Small intestine (tissue), 7 donors: ENCODE results near the gene TNFRSF12A. TPM values are rescaled to one million over a fixed set of nuclear protein-coding genes. Genes with fewer than 3 reads are reported as not detected.
"Not testable (repeated sequence)": the region's sequence is repeated elsewhere in the genome, so short reads cannot be mapped to it uniquely, and the experiment has no call there.

ENCODE experiments used
- DNase-seq, 2 donors: peaks; one replicate each; pipeline versions ENCODE4 v3.0.0 to v3.0.0-alpha.2; 2013
- FAIRE-seq: peaks from 2 replicates; lab custom pipeline; 2012; peaks lifted over from hg19 to GRCh38; lab: Jason Lieb, UNC
- H3K27ac ChIP-seq, 3 donors: one replicate each; pipeline ENCODE4 v1.5.1; 2013; ENCODE audit warnings: low read length in 2 of 3, mild to moderate bottlenecking in 2 of 3, control low read depth in 1 of 3, inconsistent platforms in 1 of 3, low read depth in 1 of 3, moderate library complexity in 1 of 3
- H3K27me3 ChIP-seq, 3 donors: one replicate each; pipeline ENCODE4 v1.6.1; 2013; ENCODE audit warnings: low read length in 3 of 3, inconsistent platforms in 1 of 3; ENCODE audit not compliant: control insufficient read depth in 3 of 3, insufficient read depth in 3 of 3
- H3K36me3 ChIP-seq, 3 donors: one replicate each; pipeline ENCODE4 v1.6.1; 2013; ENCODE audit warnings: low read length in 3 of 3, inconsistent platforms in 1 of 3, low read depth in 1 of 3, mild to moderate bottlenecking in 1 of 3, moderate library complexity in 1 of 3; ENCODE audit not compliant: control insufficient read depth in 3 of 3, insufficient read depth in 2 of 3
- H3K4me1 ChIP-seq, 3 donors: one replicate each; pipeline ENCODE4 v1.6.1; 2013; ENCODE audit warnings: low read length in 2 of 3, inconsistent platforms in 1 of 3, low read depth in 1 of 3, mild to moderate bottlenecking in 1 of 3, moderate library complexity in 1 of 3; ENCODE audit not compliant: control insufficient read depth in 3 of 3, insufficient read depth in 2 of 3
- H3K4me3 ChIP-seq, 3 donors: one replicate each; pipeline ENCODE4 v1.5.1; 2013; ENCODE audit warnings: low read length in 3 of 3, control low read depth in 1 of 3, inconsistent platforms in 1 of 3, low read depth in 1 of 3, mild to moderate bottlenecking in 1 of 3, moderate library complexity in 1 of 3
- H3K9me3 ChIP-seq, 2 donors: one replicate each; pipeline ENCODE4 v1.6.1; 2013; ENCODE audit warnings: low read depth in 1 of 2, low read length in 1 of 2; ENCODE audit not compliant: control insufficient read depth in 2 of 2, insufficient read depth in 1 of 2
- WGBS, 3 donors: extraction: QIAGEN DNeasy Blood & Tissue Kit; methylation state at CpG; one replicate each; pipeline ENCODE4 v1.1.7; 2013; 5-methylcytosine and 5-hydroxymethylcytosine counted together
- polyA plus RNA-seq, 4 donors: library from polyadenylated mRNA; stranded (reverse) in 3 of 4; unstranded in 1 of 4; fragments of 200-250 nt in 3 of 4; fragments of 120-200 nt in 1 of 4; gene quantifications; one replicate each; pipeline versions ENCODE4 v1.2.1 to v1.2.3, GENCODE V29; 2013
- donor health status: healthy with polysubstance abuse.
- donor health status: control.
- donor health status: control.
- donor health status: Bipolar disorder and iron deficiency.
- donor health status: healthy.

The TNFRSF12A gene
- polyA plus RNA-seq, 4 donors: 27.4 to 259 (median 80.2) TPM

DNA sequence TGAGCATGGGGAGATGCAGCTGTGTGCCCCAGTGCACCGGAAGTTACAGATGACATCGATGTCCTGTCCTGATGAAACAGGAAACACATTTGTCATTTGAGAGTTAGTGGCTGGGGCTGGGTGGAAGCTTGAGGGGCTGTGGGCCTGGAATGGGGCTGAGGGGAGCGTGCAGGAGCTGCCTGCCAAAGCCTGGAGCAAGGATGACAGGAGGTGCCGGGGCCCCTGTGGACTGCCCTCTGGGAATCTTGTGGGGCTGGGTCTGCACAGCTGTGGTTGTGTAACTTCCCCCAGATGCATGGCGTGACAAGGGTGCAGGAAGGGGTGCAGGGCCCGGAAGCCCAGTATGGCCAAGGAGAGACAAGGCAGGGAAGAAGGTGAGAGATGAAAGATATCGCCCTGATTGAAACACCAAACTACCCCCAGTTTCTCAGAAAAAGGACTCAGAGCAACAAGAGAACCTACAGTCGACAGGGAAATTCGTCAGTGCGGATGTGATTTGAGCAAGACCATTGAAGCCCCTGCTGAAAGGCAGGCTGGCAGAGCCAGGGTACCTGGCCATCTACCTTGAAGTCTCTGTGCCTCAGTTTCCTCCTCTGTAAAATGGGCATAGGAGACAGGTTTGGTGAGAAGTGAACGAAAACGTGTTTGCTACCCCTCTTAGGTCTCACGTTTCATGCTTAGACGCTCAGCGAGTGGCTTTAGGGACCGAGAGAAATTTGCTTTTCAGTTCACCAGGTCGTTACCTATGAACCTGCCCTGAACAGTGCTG lies 35.0 kb downstream of the TNFRSF12A start:
- H3K4me3 ChIP-seq: no peak overlapping the region
- no peak for FAIRE-seq
- peaks cover 0 to 14% (median 0%) of the 10 kb centered on the region in 3 donors for H3K36me3 ChIP-seq
- no peak for DNase-seq
- H3K4me1 ChIP-seq: peaks cover 4 to 11% (median 4%) of the 10 kb centered on the region in 3 donors
- H3K27ac ChIP-seq: peak overlapping the region in 1 of 3 donors; percentile 3
- no peaks in the 10 kb centered on the region for H3K9me3 ChIP-seq
- H3K27me3 ChIP-seq: peaks cover 0 to 15% (median 0%) of the 10 kb centered on the region in 3 donors
- whole genome bisulfite sequencing, 3 donors: 72 to 82% (median 76%) methylated on average over 17 of the region's 17 CpGs

- Histone ChIP-seq H3K4me1 (peaks cover 4 to 13% (median 4%) of the 10 kb centered on the region in 3 donors), H3K36me3 (peaks cover 0 to 14% (median 0%) of the 10 kb centered on the region in 3 donors)
- WGBS, 3 donors: 61 to 73% (median 73%) methylated on average over 9 of the region's 9 CpGs
- not testable (repeated sequence) for DNase-seq, H3K27ac ChIP-seq, FAIRE-seq, H3K27me3 ChIP-seq, H3K4me3 ChIP-seq, H3K9me3 ChIP-seq
Measured at GRCh38 chr16:3055734-3056115, 35.6 kb downstream of the TNFRSF12A start.

DNA sequence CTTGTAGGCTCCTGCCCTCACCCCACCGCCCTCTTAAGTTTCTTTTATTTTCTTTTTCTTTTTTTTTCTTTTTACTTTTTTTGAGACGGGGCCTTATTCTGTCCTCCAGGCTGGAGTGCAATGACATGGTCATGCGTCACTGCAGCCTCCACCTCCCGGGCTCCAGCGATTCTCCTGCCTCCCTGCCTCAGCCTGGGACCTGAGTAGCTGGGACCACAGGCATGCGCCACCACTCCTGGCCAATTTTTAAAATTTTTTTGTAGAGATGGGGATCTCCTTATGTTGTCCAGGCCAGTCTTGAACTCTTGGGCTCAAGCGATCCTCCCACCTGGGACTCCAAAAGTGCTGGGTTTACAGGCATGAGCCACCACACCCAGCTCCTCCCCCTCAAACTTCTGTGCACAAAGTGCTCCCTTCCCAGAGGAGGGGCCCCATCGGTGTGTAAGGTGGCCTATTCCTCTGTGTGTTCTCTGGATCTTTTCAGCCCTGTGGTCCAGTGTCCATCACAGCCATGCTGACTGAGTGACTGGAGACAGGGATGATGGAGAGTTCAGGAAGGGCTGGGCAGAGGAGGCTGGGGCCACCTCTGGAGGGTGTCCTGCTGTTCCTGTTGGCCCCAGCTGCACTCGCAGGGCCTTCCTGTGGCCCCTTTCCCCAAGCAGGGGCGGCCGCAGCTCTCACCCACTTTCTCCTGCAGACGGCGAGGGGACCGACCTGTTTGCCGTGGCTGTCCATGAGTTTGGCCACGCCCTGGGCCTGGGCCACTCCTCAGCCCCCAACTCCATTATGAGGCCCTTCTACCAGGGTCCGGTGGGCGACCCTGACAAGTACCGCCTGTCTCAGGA lies 36.4 kb downstream of the TNFRSF12A start:
- FAIRE-seq: no peak
- Histone ChIP-seq H3K27me3 (peaks cover 0 to under 1% (median 0%) of the 10 kb centered on the region in 3 donors), H3K4me1 (peaks cover 4 to 13% (median 4%) of the 10 kb centered on the region in 3 donors), H3K36me3 (peaks cover 0 to 14% (median 0%) of the 10 kb centered on the region in 3 donors), H3K9me3 (no peaks in the 10 kb centered on the region), H3K27ac (no peak overlapping the region), H3K4me3 (no peak overlapping the region)
- DNase-seq: no peak
- WGBS, 3 donors: 79 to 90% (median 89%) methylated on average over 17 to 19 of the region's 19 CpGs

GRCh38 chr16:3057181-3058138 lies 37.3 kb downstream of the TNFRSF12A start:
- Histone ChIP-seq H3K9me3 (no peaks in the 10 kb centered on the region), H3K27ac (no peak overlapping the region), H3K4me1 (peaks cover 4 to 13% (median 4%) of the 10 kb centered on the region in 3 donors), H3K36me3 (peaks cover 0 to 14% (median 0%) of the 10 kb centered on the region in 3 donors), H3K27me3 (no peaks in the 10 kb centered on the region), H3K4me3 (peak overlapping the region in 2 of 3 donors; percentile 90 to 94)
- FAIRE-seq (no peak), DNase-seq (no peak)
- WGBS, 3 donors: 83 to 88% (median 88%) methylated on average over 20 to 22 of the region's 22 CpGs

DNA sequence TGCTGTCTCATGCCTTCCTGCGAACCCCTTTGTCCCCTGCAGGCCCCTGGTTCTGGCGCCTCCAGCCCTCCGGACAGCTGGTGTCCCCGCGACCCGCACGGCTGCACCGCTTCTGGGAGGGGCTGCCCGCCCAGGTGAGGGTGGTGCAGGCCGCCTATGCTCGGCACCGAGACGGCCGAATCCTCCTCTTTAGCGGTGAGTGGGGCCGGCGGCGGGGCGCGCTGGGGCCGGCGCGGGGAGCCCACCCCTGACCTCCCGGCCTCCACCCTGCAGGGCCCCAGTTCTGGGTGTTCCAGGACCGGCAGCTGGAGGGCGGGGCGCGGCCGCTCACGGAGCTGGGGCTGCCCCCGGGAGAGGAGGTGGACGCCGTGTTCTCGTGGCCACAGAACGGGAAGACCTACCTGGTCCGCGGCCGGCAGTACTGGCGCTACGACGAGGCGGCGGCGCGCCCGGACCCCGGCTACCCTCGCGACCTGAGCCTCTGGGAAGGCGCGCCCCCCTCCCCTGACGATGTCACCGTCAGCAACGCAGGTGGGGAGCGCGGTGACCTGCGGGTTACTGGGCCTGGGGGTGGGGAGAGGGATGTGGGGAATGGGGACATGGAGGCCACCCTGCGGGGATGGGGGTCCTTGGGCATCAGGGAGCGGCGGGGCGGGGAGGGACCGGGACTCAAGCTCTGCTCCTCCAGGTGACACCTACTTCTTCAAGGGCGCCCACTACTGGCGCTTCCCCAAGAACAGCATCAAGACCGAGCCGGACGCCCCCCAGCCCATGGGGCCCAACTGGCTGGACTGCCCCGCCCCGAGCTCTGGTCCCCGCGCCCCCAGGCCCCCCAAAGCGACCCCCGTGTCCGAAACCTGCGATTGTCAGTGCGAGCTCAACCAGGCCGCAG lies 38.2 kb downstream of the TNFRSF12A start:
- Histone ChIP-seq H3K27me3 (no peaks in the 10 kb centered on the region), H3K27ac (peak overlapping the region; percentile 52 to 81 (median 77)), H3K9me3 (no peaks in the 10 kb centered on the region), H3K4me1 (peaks cover 4 to 16% (median 4%) of the 10 kb centered on the region in 3 donors), H3K4me3 (peak overlapping the region; percentile 88 to 94 (median 90)), H3K36me3 (peaks cover 0 to 14% (median 0%) of the 10 kb centered on the region in 3 donors)
- peak; percentile 65 to 80 for DNase-seq
- no peak for FAIRE-seq
- 2 to 5% (median 3%) methylated on average over 44 to 77 of the region's 77 CpGs for WGBS, 3 donors

DNA sequence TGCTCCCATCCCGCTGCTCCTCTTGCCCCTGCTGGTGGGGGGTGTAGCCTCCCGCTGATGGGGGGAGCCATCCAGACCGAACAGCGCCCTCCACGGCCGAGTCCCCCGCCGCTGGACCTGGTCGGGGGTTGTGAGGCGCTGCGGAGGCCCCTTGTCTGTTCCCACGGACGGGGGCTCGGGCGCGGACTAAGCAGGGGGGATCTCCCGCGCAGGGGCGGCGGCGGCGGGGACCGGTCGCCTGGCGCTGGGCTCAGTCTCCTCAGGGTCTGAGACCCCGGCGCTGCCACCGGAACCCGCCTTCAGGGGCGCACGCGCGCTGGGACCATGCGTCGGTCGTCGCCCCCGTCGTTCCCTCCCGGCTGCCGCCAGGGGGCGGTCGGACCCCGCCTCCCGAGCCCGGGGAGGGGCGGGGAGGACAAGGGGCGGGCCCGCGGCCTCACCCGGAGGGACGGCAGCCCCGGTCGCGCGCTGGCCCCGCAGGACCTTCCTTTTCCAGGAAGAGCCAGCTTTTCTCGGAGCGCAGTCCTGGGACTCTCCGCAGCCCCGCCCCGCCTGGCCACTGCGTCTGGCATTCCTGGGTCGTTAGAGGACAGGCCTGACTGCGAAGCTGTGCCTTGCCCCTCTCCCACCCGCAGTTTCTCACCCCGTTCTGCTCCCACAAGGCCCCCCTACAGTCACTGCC lies 39.0 kb downstream of the TNFRSF12A start:
- FAIRE-seq: no peak

More for the DNA sequence above, 39.0 kb downstream of the TNFRSF12A start:
- Histone ChIP-seq H3K4me3 (peak overlapping the region; percentile 88 to 94 (median 90)), H3K9me3 (no peaks in the 10 kb centered on the region), H3K4me1 (peaks cover 4 to 23% (median 4%) of the 10 kb centered on the region in 3 donors), H3K27ac (peak overlapping the region; percentile 90 to 95 (median 92)), H3K27me3 (no peaks in the 10 kb centered on the region), H3K36me3 (peaks cover 0 to 10% (median 0%) of the 10 kb centered on the region in 3 donors)
- WGBS, 3 donors: 0 to 1% (median 0%) methylated on average over 39 to 67 of the region's 67 CpGs
- DNase-seq: peak; percentile 88 to 96
